Naive thymus-derived CD4-positive, alpha-beta T cell (primary cell): ENCODE data around the gene KCNH8. TPM values are rescaled to one million over a fixed set of nuclear protein-coding genes. Genes with fewer than 3 reads are reported as not detected.
"Not testable (repeated sequence)": the region's sequence is repeated elsewhere in the genome, so short reads cannot be mapped to it uniquely, and the experiment has no call there.

Source experiments
- ATAC-seq: fragments of 150-1000 bp; cut with Tn5 transposase; 2 replicates; pipeline ENCODE4 v1.10.0; 2021; ENCODE audit warnings: mild to moderate bottlenecking, moderate library complexity
- CTCF ChIA-PET: fragments of 350-600 bp; sonication (Branson Sonifier 250); formaldehyde crosslinking; loops from one replicate; lab custom pipeline; 2021; ENCODE audit warnings: antibody characterized with exemption; lab: Charles Lee
- POLR2A ChIA-PET: fragments of 350-600 bp; sonication (Branson Sonifier 250); formaldehyde crosslinking; loops from one replicate; lab custom pipeline; 2021; ENCODE audit warnings: antibody characterized with exemption, inconsistent platforms; lab: Charles Lee
- DNase-seq, 9 donors: peaks; one replicate each; pipeline versions ENCODE4 v3.0.0 to v3.0.0-alpha.2; 2020 to 2022; ENCODE audit warnings: mixed read lengths in 1 of 9
- H3K27ac ChIP-seq: one replicate; pipeline ENCODE4 v1.7.0; 2013; ENCODE audit warnings: mild to moderate bottlenecking, low read depth, low read length, moderate library complexity
- H3K27me3 ChIP-seq, 2 donors: one replicate each; pipeline ENCODE4 v1.7.0; 2013; ENCODE audit warnings: low read length in 2 of 2, mild to moderate bottlenecking in 2 of 2, moderate library complexity in 2 of 2; ENCODE audit not compliant: control insufficient read depth in 2 of 2, insufficient read depth in 2 of 2
- H3K36me3 ChIP-seq, 3 experiments: 1 replicate in 2 of 3; 2 replicates in 1 of 3; pipeline ENCODE4 v1.7.0; 2013; ENCODE audit warnings: low read length in 3 of 3, mild to moderate bottlenecking in 3 of 3, moderate library complexity in 1 of 3; ENCODE audit not compliant: insufficient read depth in 3 of 3, control insufficient read depth in 2 of 3
- H3K4me1 ChIP-seq, 2 donors: one replicate each; pipeline ENCODE4 v1.7.0; 2013; ENCODE audit warnings: low read length in 2 of 2, mild to moderate bottlenecking in 2 of 2, moderate library complexity in 1 of 2; ENCODE audit not compliant: control insufficient read depth in 2 of 2, insufficient read depth in 2 of 2
- H3K4me3 ChIP-seq: 2 replicates; pipeline ENCODE4 v1.7.0; 2013; ENCODE audit warnings: mild to moderate bottlenecking, low read length
- H3K9me3 ChIP-seq, 3 experiments: 1 replicate in 2 of 3; 2 replicates in 1 of 3; pipeline ENCODE4 v1.7.0; 2013; ENCODE audit warnings: low read length in 3 of 3; ENCODE audit not compliant: control insufficient read depth in 2 of 3
- H3K27ac Mint-ChIP-seq, 9 donors: one replicate each; pipeline ENCODE4 v1.8.0; 2020 to 2022; ENCODE audit warnings: mixed read lengths in 9 of 9, mild to moderate bottlenecking in 8 of 9, moderate library complexity in 5 of 9, inconsistent platforms in 2 of 9
- H3K27me3 Mint-ChIP-seq, 5 donors: one replicate each; pipeline ENCODE4 v1.8.0; 2021 to 2022; ENCODE audit warnings: mixed read lengths in 5 of 5, mild to moderate bottlenecking in 1 of 5
- H3K36me3 Mint-ChIP-seq, 5 donors: one replicate each; pipeline ENCODE4 v1.8.0; 2020 to 2022; ENCODE audit warnings: mixed read lengths in 5 of 5, mild to moderate bottlenecking in 3 of 5, inconsistent platforms in 1 of 5
- H3K4me1 Mint-ChIP-seq, 7 donors: one replicate each; pipeline ENCODE4 v1.8.0; 2020 to 2022; ENCODE audit warnings: mixed read lengths in 7 of 7, mild to moderate bottlenecking in 3 of 7, inconsistent platforms in 1 of 7
- H3K4me3 Mint-ChIP-seq, 10 donors: one replicate each; pipeline ENCODE4 v1.8.0; 2020 to 2022; ENCODE audit warnings: mild to moderate bottlenecking in 10 of 10, mixed read lengths in 10 of 10, moderate library complexity in 6 of 10, inconsistent platforms in 2 of 10
- H3K9me3 Mint-ChIP-seq, 11 donors: one replicate each; pipeline ENCODE4 v1.8.0; 2020 to 2022; ENCODE audit warnings: mixed read lengths in 11 of 11, mild to moderate bottlenecking in 4 of 11, inconsistent platforms in 1 of 11, moderate library complexity in 1 of 11
- intact Hi-C, 2 donors: fragments of 100-400 bp; cut with micrococcal nuclease; formaldehyde crosslinking; loops; one replicate each; pipeline ENCODE4 v1.15.1; 2023
- polyA plus RNA-seq, 2 donors: library from polyadenylated mRNA; unstranded; fragments of 300-500 nt; fragmentation: Illumina TruSeq; gene quantifications; one replicate each; pipeline ENCODE4 v1.2.3, GENCODE V29; 2021
- total RNA-seq, 6 experiments: library from RNA in 5 of 6; stranded (reverse) in 5 of 6; gene quantifications; 1 replicate in 5 of 6; 2 replicates in 1 of 6; pipeline ENCODE4 v1.2.3 and lab custom pipeline; 2021 to 2026

The KCNH8 gene
- total and polyA plus RNA-seq, 7 experiments from 2014 or later = 0.16 to 0.29 (median 0.22) TPM; not detected in 4

DNA sequence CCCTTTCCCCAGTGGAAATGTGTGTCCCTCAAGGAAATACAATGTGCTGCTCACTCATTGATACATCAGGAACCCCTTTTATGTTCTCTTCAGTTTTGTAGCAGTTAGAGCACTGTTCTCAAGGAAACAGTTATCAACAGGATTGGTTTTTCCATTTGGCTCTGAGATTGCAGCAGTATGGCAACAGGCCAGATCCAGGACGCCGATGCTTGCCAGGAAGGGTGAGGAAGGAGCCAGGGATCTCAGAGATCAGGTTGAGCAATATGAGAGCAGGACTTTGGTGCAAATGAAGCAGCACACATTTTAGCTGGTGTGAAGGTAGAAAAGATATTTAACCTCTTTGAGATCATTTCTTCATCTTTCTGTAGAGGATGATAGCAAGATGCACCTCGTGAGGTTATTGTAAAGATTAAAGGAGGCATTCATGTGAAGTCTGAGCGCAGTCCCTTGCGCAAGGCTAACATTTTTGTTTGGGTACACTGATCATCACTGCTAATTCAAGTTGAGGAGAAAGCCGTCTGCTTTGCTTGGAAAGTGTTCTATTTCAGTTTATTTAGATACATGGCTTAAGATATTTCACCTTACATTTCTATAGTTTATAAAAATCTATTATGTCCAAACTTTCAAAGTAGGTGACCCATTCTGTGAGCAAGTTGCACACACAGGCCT is 68.5 kb downstream of the KCNH8 start:
- Mint-ChIP-seq H3K4me1 (no peaks in the 10 kb centered on the region), H3K27me3 (no peaks in the 10 kb centered on the region), H3K36me3 (no peaks in the 10 kb centered on the region), H3K27ac (no peak overlapping the region), H3K4me3 (no peak overlapping the region), H3K9me3 (no peaks in the 10 kb centered on the region)
- CTCF ChIA-PET = no interaction called here
- Histone ChIP-seq H3K4me3 (no peak overlapping the region), H3K9me3 (no peaks in the 10 kb centered on the region), H3K27me3 (no peaks in the 10 kb centered on the region), H3K27ac (no peak overlapping the region), H3K36me3 (no peaks in the 10 kb centered on the region), H3K4me1 (no peaks in the 10 kb centered on the region)
- ATAC-seq (no peak), DNase-seq (no peak)
- intact Hi-C loops = no loop called here
- POLR2A ChIA-PET = no interaction called here

DNA sequence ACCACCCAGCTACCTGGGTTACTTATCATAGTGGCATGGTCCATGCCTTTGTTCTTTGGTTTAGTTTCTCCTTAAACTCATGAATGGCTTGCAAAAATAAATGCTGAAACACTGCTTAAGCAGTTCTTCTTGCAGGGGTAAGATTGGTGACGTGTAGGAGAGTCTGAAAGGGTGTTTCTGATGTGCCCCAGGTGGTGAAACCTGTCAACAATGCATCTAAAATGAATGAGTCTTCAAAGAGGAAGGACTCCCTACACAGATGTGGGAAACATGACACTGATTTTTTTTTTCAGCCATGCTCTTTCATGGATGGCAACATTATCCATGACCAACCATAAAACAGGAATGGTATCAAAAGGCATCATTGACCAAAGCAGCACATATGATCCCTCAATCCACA is 72.0 kb downstream of the KCNH8 start:
- no peak overlapping the region for H3K4me3 ChIP-seq
- intact Hi-C loops = no loop called here

DNA sequence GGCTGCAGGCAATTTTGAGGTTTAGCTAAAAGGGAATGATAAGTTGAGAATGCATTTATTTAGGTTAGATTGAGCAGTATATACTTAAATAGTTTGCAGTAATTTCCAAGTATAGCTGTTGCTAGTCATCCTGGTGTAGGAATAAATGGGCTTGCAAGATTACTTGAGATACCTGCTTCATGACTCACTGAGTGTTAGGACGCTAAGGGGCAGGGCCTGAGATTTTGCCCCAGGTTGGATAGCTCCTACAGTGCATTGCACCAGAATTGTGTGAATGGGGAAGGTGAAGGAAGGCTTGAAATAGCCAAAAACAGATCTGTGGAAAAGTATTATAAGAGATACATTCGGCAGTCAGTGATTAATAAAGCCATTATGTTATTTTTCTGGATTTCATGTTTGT is 72.8 kb downstream of the KCNH8 start:
- intact Hi-C loops = no loop called here
- no peaks in the 10 kb centered on the region for H3K4me1 Mint-ChIP-seq
- Histone ChIP-seq H3K27me3 (no peaks in the 10 kb centered on the region), H3K36me3 (no peaks in the 10 kb centered on the region), H3K4me1 (no peaks in the 10 kb centered on the region), H3K9me3 (no peaks in the 10 kb centered on the region), H3K27ac (no peak overlapping the region), H3K4me3 (no peak overlapping the region)
- H3K27ac Mint-ChIP-seq = no peak overlapping the region
- ChIA-PET CTCF (no interaction called here), POLR2A (no interaction called here)
- ATAC-seq = no peak
- no peaks in the 10 kb centered on the region for H3K36me3 Mint-ChIP-seq
- no peak overlapping the region for H3K4me3 Mint-ChIP-seq
- H3K9me3 Mint-ChIP-seq = no peaks in the 10 kb centered on the region
- DNase-seq = no peak
- H3K27me3 Mint-ChIP-seq = peaks cover 0 to 3% (median 0%) of the 10 kb centered on the region in 5 donors

More for the DNA sequence above, 72.0 kb downstream of the KCNH8 start:
- Histone ChIP-seq H3K27me3 (no peaks in the 10 kb centered on the region), H3K9me3 (no peaks in the 10 kb centered on the region), H3K27ac (no peak overlapping the region), H3K36me3 (no peaks in the 10 kb centered on the region), H3K4me1 (no peaks in the 10 kb centered on the region)
- Mint-ChIP-seq H3K36me3 (no peaks in the 10 kb centered on the region), H3K27ac (no peak overlapping the region), H3K27me3 (peaks cover 0 to 3% (median 0%) of the 10 kb centered on the region in 5 donors), H3K4me1 (no peaks in the 10 kb centered on the region), H3K9me3 (no peaks in the 10 kb centered on the region), H3K4me3 (no peak overlapping the region)
- DNase-seq (no peak), ATAC-seq (no peak)
- CTCF ChIA-PET = interaction anchor here (0.5 kb wide), 1 partner anchor 268 kb away, joined by 3 read pairs; no protein-coding TSS in a partner anchor
- POLR2A ChIA-PET = no interaction called here

DNA sequence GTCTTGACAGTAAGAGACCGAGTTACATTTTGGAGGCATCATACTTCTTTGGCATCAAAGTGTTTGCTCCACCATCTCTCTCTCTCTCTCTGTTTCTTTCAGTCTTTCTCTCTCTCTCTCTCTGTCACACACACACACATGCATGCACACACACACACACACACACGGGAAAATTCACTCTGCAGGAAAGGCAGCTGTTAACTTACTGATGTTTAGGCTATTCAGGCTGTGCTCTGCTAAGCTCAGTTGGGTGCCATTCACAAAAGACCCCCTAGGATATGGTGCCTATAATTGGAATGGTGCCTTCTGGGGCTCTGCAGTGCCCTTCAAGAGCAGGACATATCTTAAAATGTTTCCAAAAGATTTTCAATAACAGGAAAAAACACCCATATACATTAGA is 78.2 kb downstream of the KCNH8 start:
- no peak overlapping the region for H3K4me3 Mint-ChIP-seq
- no peaks in the 10 kb centered on the region for H3K9me3 ChIP-seq
- H3K27ac Mint-ChIP-seq = no peak overlapping the region
- H3K4me3 ChIP-seq = no peak overlapping the region
- intact Hi-C loops = no loop called here
- H3K9me3 Mint-ChIP-seq = peaks cover 0 to 3% (median 0%) of the 10 kb centered on the region in 11 donors
- no peaks in the 10 kb centered on the region for H3K27me3 ChIP-seq
- ChIA-PET CTCF (no interaction called here), POLR2A (no interaction called here)
- DNase-seq = no peak
- no peak overlapping the region for H3K27ac ChIP-seq
- no peaks in the 10 kb centered on the region for H3K4me1 ChIP-seq
- no peaks in the 10 kb centered on the region for H3K4me1 Mint-ChIP-seq
- no peak for ATAC-seq
- H3K27me3 Mint-ChIP-seq = peaks cover 0 to 3% (median 0%) of the 10 kb centered on the region in 5 donors
- no peaks in the 10 kb centered on the region for H3K36me3 Mint-ChIP-seq
- H3K36me3 ChIP-seq = no peaks in the 10 kb centered on the region

DNA sequence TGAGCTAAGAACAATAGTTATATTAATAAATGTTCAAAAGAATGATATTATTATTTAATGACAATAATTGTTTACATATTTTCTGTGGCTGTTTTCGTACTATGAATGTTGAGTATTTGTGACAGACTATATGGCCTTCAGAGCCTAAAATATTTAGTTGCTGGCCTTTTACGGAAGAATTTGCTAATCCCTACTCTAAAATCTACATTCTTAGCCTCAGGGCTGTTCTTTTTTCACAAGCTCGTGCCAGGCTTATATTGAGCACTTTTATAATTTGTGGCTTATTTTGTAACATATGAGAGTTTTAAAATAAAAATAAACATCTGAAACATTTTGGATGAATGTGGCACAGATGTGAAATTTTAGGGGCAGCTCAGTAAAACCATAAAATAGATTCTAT is 79.9 kb downstream of the KCNH8 start:
- intact Hi-C loops = no loop called here
- no peak overlapping the region for H3K4me3 Mint-ChIP-seq
- H3K27ac ChIP-seq = no peak overlapping the region
- H3K27me3 ChIP-seq = no peaks in the 10 kb centered on the region
- CTCF ChIA-PET = no interaction called here
- H3K36me3 Mint-ChIP-seq = no peaks in the 10 kb centered on the region
- no peaks in the 10 kb centered on the region for H3K4me1 Mint-ChIP-seq
- H3K9me3 ChIP-seq = no peaks in the 10 kb centered on the region
- H3K27me3 Mint-ChIP-seq = peaks cover 0 to 5% (median under 1%) of the 10 kb centered on the region in 5 donors
- POLR2A ChIA-PET = no interaction called here
- ATAC-seq = no peak
- H3K36me3 ChIP-seq = no peaks in the 10 kb centered on the region
- H3K4me1 ChIP-seq = no peaks in the 10 kb centered on the region
- no peak overlapping the region for H3K4me3 ChIP-seq
- no peak overlapping the region for H3K27ac Mint-ChIP-seq
- DNase-seq = no peak
- peaks cover 0 to 3% (median 0%) of the 10 kb centered on the region in 11 donors for H3K9me3 Mint-ChIP-seq

DNA sequence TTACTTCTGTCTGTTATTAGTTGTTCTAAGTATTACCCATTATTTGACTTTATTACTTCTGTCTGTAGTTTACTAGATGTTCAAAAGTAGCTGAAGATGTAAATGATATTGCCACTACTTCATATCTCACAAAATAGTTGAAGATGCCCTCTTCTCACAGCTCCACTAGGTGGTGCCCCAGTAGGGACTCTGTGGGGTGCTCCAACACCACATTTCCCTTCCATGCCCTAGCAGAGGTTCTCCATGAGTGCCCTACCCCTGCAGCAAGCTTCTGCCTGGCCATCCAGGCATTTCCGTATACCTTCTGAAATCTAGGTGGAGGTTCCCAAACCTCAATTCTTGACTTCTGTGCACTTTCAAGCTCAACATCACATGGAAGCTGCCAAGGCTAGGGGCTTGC is 80.8 kb downstream of the KCNH8 start:
- Histone ChIP-seq H3K36me3 (no peaks in the 10 kb centered on the region), H3K9me3 (no peaks in the 10 kb centered on the region), H3K27ac (no peak overlapping the region), H3K4me3 (no peak overlapping the region), H3K4me1 (no peaks in the 10 kb centered on the region), H3K27me3 (no peaks in the 10 kb centered on the region)
- POLR2A ChIA-PET = no interaction called here
- Mint-ChIP-seq H3K4me3 (no peak overlapping the region), H3K4me1 (peaks cover 0 to 5% (median 0%) of the 10 kb centered on the region in 7 donors), H3K36me3 (no peaks in the 10 kb centered on the region), H3K27me3 (peaks cover 0 to 11% (median 8%) of the 10 kb centered on the region in 5 donors), H3K9me3 (peaks cover 0 to 3% (median 0%) of the 10 kb centered on the region in 11 donors), H3K27ac (no peak overlapping the region)
- ATAC-seq = no peak
- CTCF ChIA-PET = no interaction called here
- intact Hi-C loops = no loop called here
- no peak for DNase-seq

DNA sequence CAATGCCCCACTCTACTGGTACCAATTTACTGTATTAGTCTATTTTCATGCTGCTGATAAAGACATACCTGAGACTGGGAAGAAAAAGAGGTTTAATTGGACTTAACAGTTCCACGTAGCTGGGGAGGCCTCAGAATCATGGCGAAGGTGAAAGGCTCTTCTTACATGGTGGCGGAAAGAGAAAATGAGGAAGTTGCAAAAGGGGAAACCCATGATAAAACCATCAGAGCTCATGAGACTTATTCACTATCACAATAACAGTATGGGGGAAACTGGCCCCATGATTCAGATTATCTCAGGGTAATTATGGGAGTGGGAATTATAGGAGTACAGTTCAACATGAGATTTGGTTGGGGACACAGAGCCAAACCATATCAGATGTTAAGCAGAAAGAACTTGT is 81.6 kb downstream of the KCNH8 start:
- H3K27ac Mint-ChIP-seq, intact Hi-C loops, CTCF ChIA-PET, H3K36me3 Mint-ChIP-seq, H3K4me1 Mint-ChIP-seq, H3K27me3 ChIP-seq, H3K27ac ChIP-seq, H3K9me3 ChIP-seq, DNase-seq, H3K4me1 ChIP-seq, POLR2A ChIA-PET, H3K4me3 Mint-ChIP-seq, H3K9me3 Mint-ChIP-seq, H3K4me3 ChIP-seq, H3K36me3 ChIP-seq: not testable (repeated sequence)
- ATAC-seq = peak; percentile 42
- H3K27me3 Mint-ChIP-seq = peaks cover 0 to 12% (median 10%) of the 10 kb centered on the region in 5 donors
